ENCODE measurements around the gene POMGNT2.
A peak's percentile ranks its signal among the peaks of the same experiment; 100 is the strongest.

The POMGNT2 gene

GRCh38 chr3:43104039-43104438 lies 1.8 kb downstream of the POMGNT2 start:
- DNase-seq (ENCODE audit: low spot score): no peak
- TF ChIP-seq CTCF (IDR thresholded peaks at IDR 0.05): no peak
- Histone ChIP-seq H3K27ac (no peak overlapping the region), H3K4me3 (peak overlapping the region; percentile 90)

- no peak overlapping the region for H3K4me3 ChIP-seq
Measured at GRCh38 chr3:43102773-43103480, 3.0 kb downstream of the POMGNT2 start.

GRCh38 chr3:43098761-43099160 lies 7.1 kb downstream of the POMGNT2 start:
- H3K4me3 ChIP-seq: no peak overlapping the region
- H3K27ac ChIP-seq: no peak overlapping the region
- no peak for TF ChIP-seq CTCF (IDR thresholded peaks at IDR 0.05)
- DNase-seq (ENCODE audit: low spot score): no peak

More at GRCh38 chr3:43102773-43103480, 3.0 kb downstream of the POMGNT2 start:
- no peak for TF ChIP-seq CTCF (IDR thresholded peaks at IDR 0.05)
- DNase-seq (ENCODE audit: low spot score): no peak
- no peak overlapping the region for H3K27ac ChIP-seq

- TF ChIP-seq CTCF (IDR thresholded peaks at IDR 0.05): no peak
- Histone ChIP-seq H3K4me3 (no peak overlapping the region), H3K27ac (no peak overlapping the region)
- no peak for DNase-seq (ENCODE audit: low spot score)
Measured at GRCh38 chr3:43097400-43098080, 8.3 kb downstream of the POMGNT2 start.

- no peak overlapping the region for H3K27ac ChIP-seq
- H3K4me3 ChIP-seq: no peak overlapping the region
- no peak for DNase-seq (ENCODE audit: low spot score)
- no peak for TF ChIP-seq CTCF (IDR thresholded peaks at IDR 0.05)
Measured at GRCh38 chr3:43096761-43097160, 9.1 kb downstream of the POMGNT2 start.

- DNase-seq (ENCODE audit: low spot score): no peak
- no peak for TF ChIP-seq CTCF (IDR thresholded peaks at IDR 0.05)
- no peak overlapping the region for H3K4me3 ChIP-seq
- no peak overlapping the region for H3K27ac ChIP-seq
Measured at GRCh38 chr3:43095370-43095769, 10.5 kb downstream of the POMGNT2 start.

- DNase-seq (ENCODE audit: low spot score): no peak
- no peak overlapping the region for H3K27ac ChIP-seq
Measured at GRCh38 chr3:43094851-43095250, 11.0 kb downstream of the POMGNT2 start.

More at GRCh38 chr3:43094851-43095250, 11.0 kb downstream of the POMGNT2 start:
- TF ChIP-seq CTCF (IDR thresholded peaks at IDR 0.05): no peak
- no peak overlapping the region for H3K4me3 ChIP-seq

Data from coronary artery (tissue), 2 donors.